H9 (cell line): ENCODE measurements around the gene NCKAP5. TPM values are rescaled to one million over a fixed set of nuclear protein-coding genes. Genes with fewer than 3 reads are reported as not detected.

ENCODE experiments used
- DNase-seq: peaks from one replicate; pipeline ENCODE4 v3.0.0-alpha.2; 2017
- H2AFZ ChIP-seq: one replicate; pipeline ENCODE4 v1.6.1; 2013; ENCODE audit warnings: mild to moderate bottlenecking, low read length, control low read depth, moderate library complexity
- H2AK5ac ChIP-seq: 2 replicates; pipeline ENCODE4 v1.6.1; 2013; ENCODE audit warnings: low read length, control low read depth, mixed read lengths; ENCODE audit not compliant: insufficient read length
- H2BK120ac ChIP-seq: one replicate; pipeline ENCODE4 v1.6.1; 2013; ENCODE audit warnings: low read depth, mild to moderate bottlenecking, low read length, control low read depth, inconsistent platforms; ENCODE audit not compliant: poor library complexity, severe bottlenecking
- H2BK12ac ChIP-seq: 2 replicates; pipeline ENCODE4 v1.6.1; 2013; ENCODE audit warnings: low read length, control low read depth, mixed read lengths, low read depth; ENCODE audit not compliant: insufficient read length
- H2BK15ac ChIP-seq: 2 replicates; pipeline ENCODE4 v1.6.1; 2013; ENCODE audit warnings: low read depth, low read length, control low read depth
- H2BK20ac ChIP-seq: one replicate; pipeline ENCODE4 v1.6.1; 2013; ENCODE audit warnings: low read depth, mild to moderate bottlenecking, low read length, control low read depth, inconsistent platforms; ENCODE audit not compliant: poor library complexity, severe bottlenecking
- H2BK5ac ChIP-seq: 2 replicates; pipeline ENCODE4 v1.6.1; 2013; ENCODE audit warnings: low read length, control low read depth, mixed read lengths; ENCODE audit not compliant: insufficient read length
- H3K14ac ChIP-seq: 2 replicates; pipeline ENCODE4 v1.6.1; 2013; ENCODE audit warnings: low read length, control low read depth; ENCODE audit not compliant: insufficient read depth
- H3K18ac ChIP-seq: 2 replicates; pipeline ENCODE4 v1.6.1; 2013; ENCODE audit warnings: low read depth, mild to moderate bottlenecking, mixed read lengths, low read length, control low read depth; ENCODE audit not compliant: insufficient read length
- H3K23ac ChIP-seq: 2 replicates; pipeline ENCODE4 v1.6.1; 2013; ENCODE audit warnings: low read length, control low read depth, mixed read lengths, low read depth; ENCODE audit not compliant: insufficient read length
- H3K23me2 ChIP-seq: 2 replicates; pipeline ENCODE4 v1.6.1; 2013; ENCODE audit warnings: low read depth, mild to moderate bottlenecking, mixed read lengths, low read length, control low read depth; ENCODE audit not compliant: insufficient read length, poor library complexity, severe bottlenecking
- H3K27ac ChIP-seq: 2 replicates; pipeline ENCODE4 v1.5.1; 2013; ENCODE audit warnings: low read length, control low read depth, mixed read lengths, low read depth; ENCODE audit not compliant: insufficient read length
- H3K27me3 ChIP-seq: 2 replicates; pipeline ENCODE4 v1.6.1; 2013; ENCODE audit warnings: low read length, control low read depth, inconsistent platforms; ENCODE audit not compliant: insufficient read depth
- H3K4ac ChIP-seq: 2 replicates; pipeline ENCODE4 v1.6.1; 2013; ENCODE audit warnings: low read depth, mild to moderate bottlenecking, control low read depth, inconsistent platforms, low read length, moderate library complexity
- H3K4me1 ChIP-seq: 2 replicates; pipeline ENCODE4 v1.6.1; 2013; ENCODE audit warnings: low read length, control low read depth, inconsistent platforms; ENCODE audit not compliant: insufficient read depth
- H3K4me2 ChIP-seq: 2 replicates; pipeline ENCODE4 v1.6.1; 2013; ENCODE audit warnings: low read length, control low read depth, mixed read lengths; ENCODE audit not compliant: insufficient read length, insufficient read depth
- H3K56ac ChIP-seq: 2 replicates; pipeline ENCODE4 v1.6.1; 2013; ENCODE audit warnings: low read depth, mild to moderate bottlenecking, mixed read lengths, low read length, control low read depth; ENCODE audit not compliant: insufficient read length
- H3K79me1 ChIP-seq: 2 replicates; pipeline ENCODE4 v1.6.1; 2013; ENCODE audit warnings: low read depth, mild to moderate bottlenecking, moderate library complexity, low read length, control low read depth, inconsistent platforms; ENCODE audit not compliant: insufficient read depth, poor library complexity, severe bottlenecking
- H3K79me2 ChIP-seq: 2 replicates; pipeline ENCODE4 v1.6.1; 2013; ENCODE audit warnings: low read length, control low read depth, inconsistent platforms; ENCODE audit not compliant: insufficient read depth
- H3K9ac ChIP-seq: 2 replicates; pipeline ENCODE4 v1.6.1; 2013; ENCODE audit warnings: low read length, control low read depth, mixed read lengths; ENCODE audit not compliant: insufficient read length; ENCODE audit errors: extremely low read depth
- H3K9me3 ChIP-seq: one replicate; pipeline ENCODE4 v1.6.1; 2013; ENCODE audit warnings: low read depth, low read length, inconsistent platforms; ENCODE audit not compliant: control insufficient read depth
- H3T11ph ChIP-seq: one replicate; pipeline ENCODE4 v1.6.1; 2013; ENCODE audit warnings: mild to moderate bottlenecking, low read length, control low read depth, inconsistent platforms
- H4K20me1 ChIP-seq: one replicate; pipeline ENCODE4 v1.6.1; 2013; ENCODE audit not compliant: control insufficient read depth, insufficient read length, insufficient read depth
- H4K5ac ChIP-seq: 2 replicates; pipeline ENCODE4 v1.6.1; 2013; ENCODE audit warnings: low read depth, mild to moderate bottlenecking, mixed read lengths, low read length, control low read depth; ENCODE audit not compliant: insufficient read length
- H4K8ac ChIP-seq: replicated peaks from 2 replicates; pipeline ENCODE4 v1.6.1; 2013; ENCODE audit warnings: low read length, control low read depth, mixed read lengths, low read depth; ENCODE audit not compliant: insufficient read length
- H4K91ac ChIP-seq: 2 replicates; pipeline ENCODE4 v1.6.1; 2013; ENCODE audit warnings: low read depth, mild to moderate bottlenecking, moderate library complexity, mixed read lengths, low read length, control low read depth; ENCODE audit not compliant: insufficient read length
- H3K27ac Mint-ChIP-seq, 3 experiments: 2 replicates in 2 of 3; 3 replicates in 1 of 3; pipeline ENCODE4 v1.8.0; 2020 to 2021; ENCODE audit warnings: mixed read lengths in 3 of 3, mild to moderate bottlenecking in 1 of 3, moderate library complexity in 1 of 3
- H3K27me3 Mint-ChIP-seq: 2 replicates; pipeline ENCODE4 v1.8.0; 2021; ENCODE audit warnings: low read depth, mild to moderate bottlenecking, moderate library complexity, mixed read lengths
- H3K36me3 Mint-ChIP-seq, 3 experiments: 2 replicates in 2 of 3; 3 replicates in 1 of 3; pipeline ENCODE4 v1.8.0; 2020 to 2021; ENCODE audit warnings: low read depth in 3 of 3, mixed read lengths in 3 of 3; ENCODE audit not compliant: insufficient read depth in 1 of 3
- H3K4me1 Mint-ChIP-seq, 2 experiments: 2 replicates each; pipeline ENCODE4 v1.8.0; 2020; ENCODE audit warnings: mixed read lengths in 2 of 2
- H3K4me3 Mint-ChIP-seq, 2 experiments: 2 replicates in 1 of 2; 3 replicates in 1 of 2; pipeline ENCODE4 v1.8.0; 2020 to 2021; ENCODE audit warnings: mild to moderate bottlenecking in 2 of 2, mixed read lengths in 2 of 2, moderate library complexity in 1 of 2
- H3K9me3 Mint-ChIP-seq, 2 experiments: 2 replicates in 1 of 2; 3 replicates in 1 of 2; pipeline ENCODE4 v1.8.0; 2020; ENCODE audit warnings: mild to moderate bottlenecking in 2 of 2, mixed read lengths in 2 of 2, moderate library complexity in 1 of 2
- WGBS: extraction: QIAGEN DNeasy Blood & Tissue Kit; methylation state at CpG from one replicate; pipeline ENCODE4 v1.1.7; 2013; ENCODE audit warnings: missing lambda C conversion rate, low lambda C conversion rate, mixed read lengths; ENCODE audit not compliant: insufficient read length; ENCODE audit errors: extremely low coverage; 5-methylcytosine and 5-hydroxymethylcytosine counted together
- total RNA-seq: library from RNA; stranded (reverse); gene quantifications from 2 replicates; pipeline ENCODE4 v1.2.1, GENCODE V29; 2021
- TF ChIP-seq, protein P1 (sequence below): fragments of 200-600 bp; sonication (generic); conservative IDR thresholded peaks from 3 replicates; pipeline ENCODE4 v1.8.0; 2021; ENCODE audit warnings: antibody characterized with exemption, mild to moderate bottlenecking

Gene NCKAP5
- total RNA-seq, 1 experiment from 2014 or later, result 0.26 TPM

DNA sequence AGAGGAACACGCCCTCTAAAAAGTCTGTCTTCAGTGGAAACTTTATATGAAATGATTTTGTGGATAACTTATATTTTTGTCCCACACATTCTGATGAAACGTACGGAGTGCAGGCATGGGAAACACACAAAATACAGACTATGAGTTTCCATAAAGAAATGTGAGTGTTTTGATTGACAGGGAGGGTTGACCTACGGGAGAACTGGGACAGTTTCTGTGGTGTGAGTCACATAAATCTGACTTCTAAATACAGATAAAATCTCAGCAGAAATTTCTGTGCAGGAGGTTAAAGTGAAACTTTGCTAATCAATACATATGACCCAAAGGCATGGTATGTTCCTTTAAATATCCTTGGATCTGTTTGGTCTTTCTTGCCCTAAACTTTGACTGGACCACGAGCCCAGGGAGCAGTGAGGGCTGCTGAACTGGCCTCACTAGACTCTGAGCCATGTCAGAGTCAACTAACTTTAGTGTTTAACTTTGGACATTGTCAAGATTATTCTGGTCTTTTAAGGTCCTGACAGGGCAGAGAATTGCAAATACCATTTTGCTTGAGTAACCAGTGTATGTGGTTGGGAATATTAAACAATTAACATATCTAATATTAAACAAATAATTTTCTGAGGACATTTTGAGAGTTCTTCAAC is 691.4 kb downstream of the NCKAP5 start:
- Mint-ChIP-seq H3K4me1 (peaks cover 3 to 7% of the 10 kb centered on the region in 2 experiments), H3K27me3 (no peaks in the 10 kb centered on the region), H3K36me3 (no peaks in the 10 kb centered on the region), H3K4me3 (no peak overlapping the region), H3K9me3 (no peaks in the 10 kb centered on the region), H3K27ac (no peak overlapping the region)
- Histone ChIP-seq H2AFZ (no peak overlapping the region), H3K23me2 (no peaks in the 10 kb centered on the region), H4K20me1 (no peaks in the 10 kb centered on the region), H2AK5ac (no peak overlapping the region), H3K23ac (no peak overlapping the region), H3K27me3 (no peaks in the 10 kb centered on the region), H3K27ac (no peak overlapping the region), H2BK15ac (no peak overlapping the region), H3K4ac (no peak overlapping the region), H3T11ph (no peak overlapping the region), H2BK20ac (no peak overlapping the region), H3K4me2 (no peak overlapping the region), H3K79me2 (no peaks in the 10 kb centered on the region), H3K79me1 (no peaks in the 10 kb centered on the region), H3K14ac (no peak overlapping the region), H3K18ac (no peak overlapping the region), H3K9ac (no peak overlapping the region), H2BK12ac (no peak overlapping the region), H3K56ac (no peak overlapping the region), H2BK120ac (no peak overlapping the region), H2BK5ac (no peak overlapping the region), H4K5ac (no peak overlapping the region), H3K4me1 (peaks cover 2% of the 10 kb centered on the region; the same call in 1 of the 2 replicates), H4K8ac (no peak overlapping the region), H3K9me3 (no peaks in the 10 kb centered on the region), H4K91ac (no peak overlapping the region)
- TF ChIP-seq, protein P1, sequence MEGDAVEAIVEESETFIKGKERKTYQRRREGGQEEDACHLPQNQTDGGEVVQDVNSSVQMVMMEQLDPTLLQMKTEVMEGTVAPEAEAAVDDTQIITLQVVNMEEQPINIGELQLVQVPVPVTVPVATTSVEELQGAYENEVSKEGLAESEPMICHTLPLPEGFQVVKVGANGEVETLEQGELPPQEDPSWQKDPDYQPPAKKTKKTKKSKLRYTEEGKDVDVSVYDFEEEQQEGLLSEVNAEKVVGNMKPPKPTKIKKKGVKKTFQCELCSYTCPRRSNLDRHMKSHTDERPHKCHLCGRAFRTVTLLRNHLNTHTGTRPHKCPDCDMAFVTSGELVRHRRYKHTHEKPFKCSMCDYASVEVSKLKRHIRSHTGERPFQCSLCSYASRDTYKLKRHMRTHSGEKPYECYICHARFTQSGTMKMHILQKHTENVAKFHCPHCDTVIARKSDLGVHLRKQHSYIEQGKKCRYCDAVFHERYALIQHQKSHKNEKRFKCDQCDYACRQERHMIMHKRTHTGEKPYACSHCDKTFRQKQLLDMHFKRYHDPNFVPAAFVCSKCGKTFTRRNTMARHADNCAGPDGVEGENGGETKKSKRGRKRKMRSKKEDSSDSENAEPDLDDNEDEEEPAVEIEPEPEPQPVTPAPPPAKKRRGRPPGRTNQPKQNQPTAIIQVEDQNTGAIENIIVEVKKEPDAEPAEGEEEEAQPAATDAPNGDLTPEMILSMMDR, result no peak
- DNase-seq, result no peak
- no CpG with 5 or more reads among the region's 5 CpGs for WGBS
